ENCODE results near the gene CPNE4.

Gene CPNE4

DNA sequence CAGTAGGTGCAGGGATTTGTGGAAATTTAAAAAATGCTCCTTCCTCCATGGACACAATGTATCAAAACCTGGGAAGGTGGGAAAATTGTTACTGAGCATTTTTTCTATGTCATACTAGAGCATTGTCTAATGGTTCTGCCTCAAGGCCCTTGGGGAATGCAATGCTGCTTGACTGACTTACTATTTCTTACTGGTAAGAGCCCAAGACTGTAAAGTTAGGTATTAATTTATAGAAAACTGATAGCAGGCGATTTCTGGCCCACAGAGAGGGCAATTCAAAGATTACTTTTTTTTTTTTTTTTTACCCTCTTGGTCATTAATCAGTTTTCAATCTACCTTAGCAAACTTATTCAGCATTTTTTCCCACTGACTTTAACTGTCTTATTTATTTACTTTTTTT is 493.5 kb downstream of the CPNE4 start:
- Histone ChIP-seq H2AFZ (ENCODE audit: low read length) (no peak overlapping the region), H3K4me1 (ENCODE audit: insufficient read depth, low read length, poor library complexity, severe bottlenecking) (no peaks in the 10 kb centered on the region), H3K9me2 (replicated peaks; ENCODE audit: low read depth, low read length) (no peaks in the 10 kb centered on the region), H3K4me3 (ENCODE audit: low read length, poor library complexity, severe bottlenecking) (no peak overlapping the region), H3K27me3 (ENCODE audit: insufficient read depth, low read length, poor library complexity, severe bottlenecking) (no peaks in the 10 kb centered on the region), H3K4me2 (ENCODE audit: low read depth, low read length, poor library complexity, severe bottlenecking) (no peak overlapping the region), H3K79me2 (ENCODE audit: insufficient read depth, low read length) (no peaks in the 10 kb centered on the region), H3K36me3 (ENCODE audit: insufficient read depth, low read length) (no peaks in the 10 kb centered on the region), H3F3A (ENCODE audit: low read depth) (no peaks in the 10 kb centered on the region), H3K9ac (ENCODE audit: low read depth, low read length, poor library complexity, severe bottlenecking) (no peak overlapping the region), H4K20me1 (ENCODE audit: insufficient read depth, low read length, poor library complexity, severe bottlenecking) (no peaks in the 10 kb centered on the region), H3K9me3 (ENCODE audit: insufficient read depth, low read depth, low read length) (no peaks in the 10 kb centered on the region)
- TF ChIP-seq, protein P1, sequence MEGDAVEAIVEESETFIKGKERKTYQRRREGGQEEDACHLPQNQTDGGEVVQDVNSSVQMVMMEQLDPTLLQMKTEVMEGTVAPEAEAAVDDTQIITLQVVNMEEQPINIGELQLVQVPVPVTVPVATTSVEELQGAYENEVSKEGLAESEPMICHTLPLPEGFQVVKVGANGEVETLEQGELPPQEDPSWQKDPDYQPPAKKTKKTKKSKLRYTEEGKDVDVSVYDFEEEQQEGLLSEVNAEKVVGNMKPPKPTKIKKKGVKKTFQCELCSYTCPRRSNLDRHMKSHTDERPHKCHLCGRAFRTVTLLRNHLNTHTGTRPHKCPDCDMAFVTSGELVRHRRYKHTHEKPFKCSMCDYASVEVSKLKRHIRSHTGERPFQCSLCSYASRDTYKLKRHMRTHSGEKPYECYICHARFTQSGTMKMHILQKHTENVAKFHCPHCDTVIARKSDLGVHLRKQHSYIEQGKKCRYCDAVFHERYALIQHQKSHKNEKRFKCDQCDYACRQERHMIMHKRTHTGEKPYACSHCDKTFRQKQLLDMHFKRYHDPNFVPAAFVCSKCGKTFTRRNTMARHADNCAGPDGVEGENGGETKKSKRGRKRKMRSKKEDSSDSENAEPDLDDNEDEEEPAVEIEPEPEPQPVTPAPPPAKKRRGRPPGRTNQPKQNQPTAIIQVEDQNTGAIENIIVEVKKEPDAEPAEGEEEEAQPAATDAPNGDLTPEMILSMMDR (conservative IDR thresholded peaks at IDR 0.05; ENCODE audit: low read length): no peak

DNA sequence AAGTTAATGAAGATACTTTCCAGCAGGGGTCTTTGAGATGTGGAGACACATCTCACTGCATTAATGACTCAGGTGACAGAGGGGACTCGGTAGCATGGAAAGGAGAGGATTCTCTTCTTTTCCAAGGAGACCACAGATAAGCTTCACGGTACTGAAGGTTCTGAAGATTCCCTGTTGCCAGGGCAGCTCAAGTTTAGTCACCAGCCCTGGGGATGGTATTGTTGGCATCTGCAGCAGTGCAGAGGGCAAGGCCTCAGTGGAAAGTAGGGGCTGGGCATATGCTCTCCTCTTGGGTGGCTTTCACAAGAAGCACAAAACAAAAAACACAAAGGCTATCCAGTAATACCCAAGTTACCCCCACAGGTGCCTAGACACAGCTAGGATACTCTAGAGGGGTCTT is 494.0 kb downstream of the CPNE4 start:
- no peaks in the 10 kb centered on the region for H3K27me3 ChIP-seq (ENCODE audit: insufficient read depth, low read length, poor library complexity, severe bottlenecking)
- H4K20me1 ChIP-seq (ENCODE audit: insufficient read depth, low read length, poor library complexity, severe bottlenecking): no peaks in the 10 kb centered on the region
- H3K4me3 ChIP-seq (ENCODE audit: low read length, poor library complexity, severe bottlenecking): no peak overlapping the region
- no peaks in the 10 kb centered on the region for H3K79me2 ChIP-seq (ENCODE audit: insufficient read depth, low read length)
- H3K9ac ChIP-seq (ENCODE audit: low read depth, low read length, poor library complexity, severe bottlenecking): no peak overlapping the region
- no peaks in the 10 kb centered on the region for H3K36me3 ChIP-seq (ENCODE audit: insufficient read depth, low read length)
- no peaks in the 10 kb centered on the region for H3K4me1 ChIP-seq (ENCODE audit: insufficient read depth, low read length, poor library complexity, severe bottlenecking)
- no peaks in the 10 kb centered on the region for H3K9me3 ChIP-seq (ENCODE audit: insufficient read depth, low read depth, low read length)
- H3K4me2 ChIP-seq (ENCODE audit: low read depth, low read length, poor library complexity, severe bottlenecking): no peak overlapping the region
- no peaks in the 10 kb centered on the region for H3K9me2 ChIP-seq (replicated peaks; ENCODE audit: low read depth, low read length)
- TF ChIP-seq, protein P1 (conservative IDR thresholded peaks at IDR 0.05; ENCODE audit: low read length): no peak
- TF ChIP-seq EZH2phosphoT487 (IDR thresholded peaks at IDR 0.05; ENCODE audit: borderline replicate concordance): no peak
- H2AFZ ChIP-seq (ENCODE audit: low read length): no peak overlapping the region
- H3F3A ChIP-seq (ENCODE audit: low read depth): no peaks in the 10 kb centered on the region

DNA sequence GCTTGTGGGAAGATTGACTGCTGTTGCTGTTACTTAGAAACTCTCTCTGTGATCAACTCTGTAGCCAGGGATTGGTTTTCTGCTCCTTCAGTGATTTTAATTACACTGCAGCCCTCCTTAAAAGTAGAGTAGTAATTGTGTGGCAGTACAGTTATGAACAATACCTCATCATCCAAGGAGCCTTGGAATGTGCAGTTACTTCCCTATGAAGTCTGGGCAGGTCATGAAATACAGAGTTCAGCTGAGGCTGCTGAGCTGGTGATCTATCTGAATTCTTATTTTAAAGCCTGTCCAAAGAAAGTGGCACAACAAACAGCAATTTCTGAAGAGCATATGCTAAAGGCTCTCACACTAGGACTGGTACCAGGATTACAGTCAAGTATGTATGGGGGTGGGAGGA is 494.7 kb downstream of the CPNE4 start:
- Histone ChIP-seq H2AFZ (ENCODE audit: low read length) (no peak overlapping the region), H3K9me3 (ENCODE audit: insufficient read depth, low read depth, low read length) (no peaks in the 10 kb centered on the region), H3K36me3 (ENCODE audit: insufficient read depth, low read length) (no peaks in the 10 kb centered on the region), H3K4me2 (ENCODE audit: low read depth, low read length, poor library complexity, severe bottlenecking) (no peak overlapping the region), H4K20me1 (ENCODE audit: insufficient read depth, low read length, poor library complexity, severe bottlenecking) (no peaks in the 10 kb centered on the region), H3K9ac (ENCODE audit: low read depth, low read length, poor library complexity, severe bottlenecking) (no peak overlapping the region), H3K9me2 (replicated peaks; ENCODE audit: low read depth, low read length) (no peaks in the 10 kb centered on the region), H3K79me2 (ENCODE audit: insufficient read depth, low read length) (no peaks in the 10 kb centered on the region), H3F3A (ENCODE audit: low read depth) (no peaks in the 10 kb centered on the region), H3K4me3 (ENCODE audit: low read length, poor library complexity, severe bottlenecking) (no peak overlapping the region), H3K4me1 (ENCODE audit: insufficient read depth, low read length, poor library complexity, severe bottlenecking) (no peaks in the 10 kb centered on the region), H3K27me3 (ENCODE audit: insufficient read depth, low read length, poor library complexity, severe bottlenecking) (no peaks in the 10 kb centered on the region)
- TF ChIP-seq, protein P1 (conservative IDR thresholded peaks at IDR 0.05; ENCODE audit: low read length): no peak
- TF ChIP-seq EZH2phosphoT487 (IDR thresholded peaks at IDR 0.05; ENCODE audit: borderline replicate concordance): no peak
